ENCODE results near the gene IRAK3. TPM values are rescaled to one million over a fixed set of nuclear protein-coding genes. Genes with fewer than 3 reads are reported as not detected.

IRAK3 gene
- total and polyA plus RNA-seq, 2 donors (not counting 1 experiment from before 2014, with no cell fraction given): 3.9 to 4.3 TPM

DNA sequence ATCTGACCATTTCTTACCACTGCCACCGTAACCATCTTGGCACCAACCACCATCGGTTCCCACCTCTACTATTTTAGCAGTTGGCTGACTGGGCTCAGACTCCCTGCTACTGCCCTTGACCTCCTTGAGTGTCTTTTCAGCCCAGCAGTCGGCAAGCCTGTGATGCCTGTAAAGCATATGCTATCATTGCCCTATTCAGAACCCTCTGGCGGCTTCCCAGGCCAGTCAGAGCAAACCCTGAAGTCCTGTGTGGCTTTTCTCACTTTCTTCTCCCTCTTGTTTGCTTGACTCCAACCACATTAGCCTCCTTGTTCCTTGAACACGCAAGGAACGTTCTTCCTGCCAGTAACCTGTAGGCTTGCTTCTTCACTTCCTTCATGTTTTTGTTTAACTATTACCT is 6.2 kb downstream of the IRAK3 start:
- Histone ChIP-seq H3K27me3 (replicated peaks in 1 of 4; ENCODE audit: control extremely low read depth in 1 of 4, control insufficient read depth in 3 of 4, insufficient read depth in 4 of 4, low read length in 3 of 4) (no peaks in the 10 kb centered on the region), H3K4me1 (ENCODE audit: control insufficient read depth in 2 of 2, insufficient read depth in 2 of 2, low read length in 2 of 2) (peaks cover 11 to 55% of the 10 kb centered on the region in 2 donors), H2AFZ (ENCODE audit: insufficient read depth, low read depth, low read length, poor library complexity, severe bottlenecking) (no peak overlapping the region), H3K4me3 (ENCODE audit: control extremely low read depth in 1 of 5, extremely low read depth in 1 of 5, insufficient read depth in 1 of 5, low read depth in 2 of 5, low read length in 4 of 5) (no peak overlapping the region), H4K20me1 (ENCODE audit: control insufficient read depth, insufficient read depth, low read length, poor library complexity, severe bottlenecking) (no peaks in the 10 kb centered on the region), H3K27ac (ENCODE audit: low read length in 2 of 2) (no peak overlapping the region), H3K4me2 (replicated peaks; ENCODE audit: low read depth, low read length, poor library complexity, severe bottlenecking) (no peak overlapping the region), H3K36me3 (replicated peaks in 1 of 2; ENCODE audit: control extremely low read depth in 1 of 2, control insufficient read depth in 1 of 2, extremely low read depth in 1 of 2, insufficient read depth in 2 of 2, low read length in 1 of 2) (no peaks in the 10 kb centered on the region), H3K9me3 (ENCODE audit: control extremely low read depth in 1 of 3, control insufficient read depth in 2 of 3, insufficient read depth in 1 of 3, low read length in 2 of 3) (peaks cover 2 to 5% (median 2%) of the 10 kb centered on the region in 3 donors), H3K9ac (ENCODE audit: low read length) (no peak overlapping the region), H3K79me2 (ENCODE audit: control insufficient read depth, insufficient read depth, low read length) (peaks cover 44% of the 10 kb centered on the region)
- Mint-ChIP-seq H3K9me3 (ENCODE audit: insufficient read depth) (peaks cover 4% of the 10 kb centered on the region), H3K27me3 (peaks cover 33% of the 10 kb centered on the region), H3K4me3 (no peak overlapping the region), H3K27ac (no peak overlapping the region), H3K4me1 (peaks cover 43% of the 10 kb centered on the region)
- no peak for TF ChIP-seq EZH2 (IDR thresholded peaks at IDR 0.05; ENCODE audit: borderline replicate concordance, insufficient read depth, low read depth, low read length, poor library complexity, severe bottlenecking)
- TF ChIP-seq, protein P1, sequence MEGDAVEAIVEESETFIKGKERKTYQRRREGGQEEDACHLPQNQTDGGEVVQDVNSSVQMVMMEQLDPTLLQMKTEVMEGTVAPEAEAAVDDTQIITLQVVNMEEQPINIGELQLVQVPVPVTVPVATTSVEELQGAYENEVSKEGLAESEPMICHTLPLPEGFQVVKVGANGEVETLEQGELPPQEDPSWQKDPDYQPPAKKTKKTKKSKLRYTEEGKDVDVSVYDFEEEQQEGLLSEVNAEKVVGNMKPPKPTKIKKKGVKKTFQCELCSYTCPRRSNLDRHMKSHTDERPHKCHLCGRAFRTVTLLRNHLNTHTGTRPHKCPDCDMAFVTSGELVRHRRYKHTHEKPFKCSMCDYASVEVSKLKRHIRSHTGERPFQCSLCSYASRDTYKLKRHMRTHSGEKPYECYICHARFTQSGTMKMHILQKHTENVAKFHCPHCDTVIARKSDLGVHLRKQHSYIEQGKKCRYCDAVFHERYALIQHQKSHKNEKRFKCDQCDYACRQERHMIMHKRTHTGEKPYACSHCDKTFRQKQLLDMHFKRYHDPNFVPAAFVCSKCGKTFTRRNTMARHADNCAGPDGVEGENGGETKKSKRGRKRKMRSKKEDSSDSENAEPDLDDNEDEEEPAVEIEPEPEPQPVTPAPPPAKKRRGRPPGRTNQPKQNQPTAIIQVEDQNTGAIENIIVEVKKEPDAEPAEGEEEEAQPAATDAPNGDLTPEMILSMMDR (IDR thresholded peaks at IDR 0.05): no peak
- DNase-seq: no peak
- intact Hi-C loops (cut with micrococcal nuclease): no loop called here
- ChIA-PET CTCF (no interaction called here), POLR2A (no interaction called here)
- WGBS (ENCODE audit: insufficient coverage): 90% methylated on average over 4 of the region's 6 CpGs
- ATAC-seq (ENCODE audit: low read depth): no peak

DNA sequence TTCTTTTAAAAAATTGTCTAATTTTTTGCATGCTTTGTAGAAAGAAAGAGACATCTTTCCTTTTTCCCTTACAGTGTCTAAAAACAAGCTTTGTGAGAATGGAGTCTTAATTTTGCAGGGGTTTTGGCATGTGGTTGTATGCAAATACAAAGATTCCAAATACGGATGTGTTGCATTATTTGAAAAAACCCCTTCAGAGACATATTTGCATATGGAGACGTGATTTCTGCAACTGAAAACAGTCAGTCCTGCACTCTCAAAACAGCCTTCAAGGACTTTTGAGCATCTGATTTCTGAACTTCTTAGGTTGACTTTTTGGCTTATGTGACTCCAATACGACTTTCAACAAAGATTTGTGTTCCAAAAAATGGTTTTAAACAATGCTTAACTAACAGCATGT is 7.8 kb downstream of the IRAK3 start:
- ATAC-seq (ENCODE audit: low read depth) (peak; percentile 57), DNase-seq (peak; percentile 64)
- Histone ChIP-seq H3K27ac (ENCODE audit: low read length in 2 of 2) (peak overlapping the region in 1 of 2 donors; percentile 29), H3K9ac (ENCODE audit: low read length) (peak overlapping the region; percentile 4), H3K4me3 (ENCODE audit: control extremely low read depth in 1 of 5, extremely low read depth in 1 of 5, insufficient read depth in 1 of 5, low read depth in 2 of 5, low read length in 4 of 5) (no peak overlapping the region), H3K4me2 (replicated peaks; ENCODE audit: low read depth, low read length, poor library complexity, severe bottlenecking) (peak overlapping the region; percentile 46), H3K79me2 (ENCODE audit: control insufficient read depth, insufficient read depth, low read length) (peaks cover 48% of the 10 kb centered on the region), H3K27me3 (replicated peaks in 1 of 4; ENCODE audit: control extremely low read depth in 1 of 4, control insufficient read depth in 3 of 4, insufficient read depth in 4 of 4, low read length in 3 of 4) (no peaks in the 10 kb centered on the region), H3K4me1 (ENCODE audit: control insufficient read depth in 2 of 2, insufficient read depth in 2 of 2, low read length in 2 of 2) (peaks cover 11 to 39% of the 10 kb centered on the region in 2 donors), H3K36me3 (replicated peaks in 1 of 2; ENCODE audit: control extremely low read depth in 1 of 2, control insufficient read depth in 1 of 2, extremely low read depth in 1 of 2, insufficient read depth in 2 of 2, low read length in 1 of 2) (no peaks in the 10 kb centered on the region), H4K20me1 (ENCODE audit: control insufficient read depth, insufficient read depth, low read length, poor library complexity, severe bottlenecking) (no peaks in the 10 kb centered on the region), H2AFZ (ENCODE audit: insufficient read depth, low read depth, low read length, poor library complexity, severe bottlenecking) (no peak overlapping the region), H3K9me3 (ENCODE audit: control extremely low read depth in 1 of 3, control insufficient read depth in 2 of 3, insufficient read depth in 1 of 3, low read length in 2 of 3) (peaks cover 3 to 8% (median 3%) of the 10 kb centered on the region in 3 donors)
- peaks cover 6% of the 10 kb centered on the region for H3K9me3 Mint-ChIP-seq (ENCODE audit: insufficient read depth)
- intact Hi-C loops (cut with micrococcal nuclease): no loop called here
- peaks cover 21% of the 10 kb centered on the region for H3K27me3 Mint-ChIP-seq
- no peak for TF ChIP-seq EZH2 (IDR thresholded peaks at IDR 0.05; ENCODE audit: borderline replicate concordance, insufficient read depth, low read depth, low read length, poor library complexity, severe bottlenecking)
- TF ChIP-seq, protein P1 (IDR thresholded peaks at IDR 0.05): no peak
- H3K4me1 Mint-ChIP-seq: peaks cover 34% of the 10 kb centered on the region
- H3K27ac Mint-ChIP-seq: peak overlapping the region; percentile 54
- ChIA-PET POLR2A (no interaction called here), CTCF (interaction anchor here (1.5 kb wide), 1 partner anchor 28 kb away, joined by 3 read pairs; no protein-coding TSS in a partner anchor)
- H3K4me3 Mint-ChIP-seq: peak overlapping the region; percentile 26
- WGBS (ENCODE audit: insufficient coverage): 0% methylated on average over 1 of the region's 3 CpGs

All from B cell (primary cell).